CD1c-positive myeloid dendritic cell (primary cell): ENCODE results near the gene EXOC4.
A peak's percentile ranks its signal among the peaks of the same experiment; 100 is the strongest.

Source experiments
- DNase-seq: peaks from one replicate; pipeline ENCODE4 v3.0.0-alpha.2; 2016; ENCODE audit errors: extremely low spot score

EXOC4 gene

DNA sequence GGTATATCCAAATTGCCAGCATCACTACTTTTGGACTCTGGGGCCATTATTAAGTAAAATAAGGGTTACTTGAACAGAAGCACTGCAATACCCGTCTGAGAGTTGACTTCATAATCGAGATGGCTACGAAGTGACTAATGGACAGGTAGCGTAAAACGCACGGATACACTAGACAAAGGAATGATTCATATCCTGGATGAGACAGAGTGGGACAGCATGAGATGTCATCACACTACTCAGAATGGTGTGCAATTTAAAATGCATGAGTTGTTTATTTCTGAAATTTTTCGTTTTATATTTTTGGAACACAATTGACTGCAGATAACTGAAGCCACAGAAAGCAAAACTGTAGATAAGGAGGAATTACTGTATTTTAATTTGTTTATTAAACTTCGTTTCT, 452.7 kb downstream of the EXOC4 start:
- no peak for DNase-seq

GRCh38 chr7:133706016-133706415, 453.1 kb downstream of the EXOC4 start:
- no peak for DNase-seq

DNA sequence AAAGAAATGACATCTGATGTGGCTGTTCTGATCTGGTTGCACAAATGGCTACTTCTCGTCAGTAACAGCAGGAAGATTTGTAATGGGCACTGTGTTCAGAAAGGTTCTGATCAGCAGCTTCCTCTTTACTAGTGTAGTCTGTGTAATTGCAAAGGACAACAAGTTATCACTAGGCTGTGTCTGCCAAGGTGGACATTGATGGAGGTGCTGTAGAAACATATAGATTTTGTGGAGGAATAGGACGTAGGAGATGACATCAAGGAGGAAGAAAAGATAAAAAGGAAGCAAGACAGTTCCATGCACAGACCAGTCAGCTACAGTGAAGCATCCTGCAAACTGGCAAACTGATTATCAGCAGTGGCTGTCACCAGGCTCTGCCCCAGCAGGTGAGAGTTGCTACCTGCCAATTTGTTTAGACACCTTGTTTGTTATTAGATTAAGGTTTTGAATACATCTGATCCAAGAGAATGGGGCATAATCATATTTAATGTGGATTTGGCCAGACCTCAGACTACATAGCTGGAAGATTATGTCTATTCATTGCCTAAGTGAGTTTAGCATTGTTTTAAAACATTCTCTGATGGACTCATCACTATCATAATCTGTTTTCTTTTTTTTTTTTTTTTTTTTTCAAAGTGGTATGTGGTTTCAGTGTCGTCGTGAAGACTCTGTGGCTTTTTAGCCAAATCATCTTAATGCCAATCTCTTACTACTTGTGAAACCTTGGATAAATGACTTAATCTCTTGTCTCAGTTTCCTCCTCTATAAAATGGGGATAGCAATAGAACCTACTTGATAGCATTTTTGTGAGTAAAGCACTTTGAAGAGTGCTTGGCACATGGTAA, 456.4 kb downstream of the EXOC4 start:
- no peak for DNase-seq

GRCh38 chr7:133712544-133712943, 459.7 kb downstream of the EXOC4 start:
- DNase-seq, result no peak

DNA sequence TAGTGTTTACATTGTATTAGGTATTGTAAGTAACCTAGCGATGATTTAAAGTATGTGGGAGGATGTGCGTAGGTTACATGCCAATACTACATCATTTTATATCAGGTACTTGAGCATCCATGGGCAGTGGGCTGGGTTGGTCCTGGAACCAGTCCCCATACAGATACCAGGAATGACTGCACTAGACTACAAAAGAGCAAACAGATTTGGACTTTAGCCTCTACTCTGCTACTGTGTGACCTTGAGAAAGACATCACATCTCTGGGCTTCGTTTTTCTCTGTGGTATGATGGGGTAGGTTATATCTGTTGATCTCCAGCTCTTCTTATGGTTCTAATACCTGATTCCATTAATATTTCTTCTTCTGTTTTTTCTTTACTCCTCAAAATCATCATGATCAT, 461.8 kb downstream of the EXOC4 start:
- DNase-seq, result no peak

GRCh38 chr7:133718131-133718530, 465.3 kb downstream of the EXOC4 start:
- no peak for DNase-seq

DNA sequence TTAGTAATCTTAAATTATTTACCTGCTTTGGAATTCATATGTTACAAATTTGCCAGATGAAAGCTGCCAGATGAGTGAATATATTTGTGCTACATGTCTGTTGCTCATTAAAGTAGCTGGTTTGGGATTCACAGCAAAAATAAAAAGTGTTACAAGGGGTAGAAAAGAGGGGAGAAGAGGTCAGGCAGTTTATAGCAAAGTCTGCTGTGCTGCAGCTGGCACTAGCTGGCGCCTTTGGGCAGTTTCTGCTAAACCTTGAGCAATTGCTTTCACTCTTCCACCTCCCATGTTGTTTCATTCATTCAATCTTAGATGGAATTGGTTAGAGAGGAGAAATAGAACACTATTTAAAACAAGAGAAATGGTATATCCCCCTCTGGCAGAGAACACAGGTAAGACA, 470.2 kb downstream of the EXOC4 start:
- DNase-seq, result no peak

DNA sequence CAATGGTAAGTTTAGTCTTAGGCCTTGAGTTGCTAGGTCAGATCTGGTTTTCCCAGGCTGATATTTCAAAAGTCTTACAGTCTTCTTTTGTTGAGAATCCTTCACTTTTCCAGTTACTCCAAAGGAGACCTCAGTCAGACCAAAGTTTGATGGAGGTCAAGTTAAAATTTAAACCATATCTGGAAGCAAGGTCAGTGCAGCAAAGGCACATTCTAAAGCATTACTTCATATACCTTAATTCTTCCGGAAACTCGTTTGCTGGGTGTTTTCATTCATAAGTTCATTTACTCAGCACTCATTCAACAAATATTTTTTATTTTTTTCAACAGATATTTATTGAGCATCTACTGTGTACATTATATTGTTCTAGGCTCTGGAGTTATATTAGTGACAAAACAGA, 471.3 kb downstream of the EXOC4 start:
- no peak for DNase-seq

GRCh38 chr7:133724694-133725093, 471.8 kb downstream of the EXOC4 start:
- DNase-seq, result no peak

- no peak for DNase-seq
Measured at GRCh38 chr7:133727476-133728214, 474.8 kb downstream of the EXOC4 start.

DNA sequence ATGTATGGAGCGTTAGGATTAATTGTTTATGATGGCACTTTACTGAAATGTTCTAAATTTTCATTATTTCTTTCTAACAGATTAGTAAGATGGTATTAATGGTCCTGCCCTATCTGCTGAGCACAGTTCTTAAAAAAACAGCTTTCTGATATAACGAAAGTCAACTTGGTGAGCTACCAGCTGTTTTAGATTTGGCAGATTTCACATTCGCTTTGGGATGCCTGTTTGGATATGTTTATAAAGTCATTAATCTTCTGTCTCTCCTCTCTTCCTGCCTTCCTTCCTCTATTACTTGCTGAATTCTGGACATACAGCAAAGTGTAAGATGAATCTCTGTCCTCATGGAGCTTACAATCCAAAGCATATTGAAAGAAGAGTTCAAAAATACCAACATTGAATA, 477.5 kb downstream of the EXOC4 start:
- no peak for DNase-seq

- DNase-seq, result no peak
Measured at GRCh38 chr7:133733401-133733800, 480.5 kb downstream of the EXOC4 start.

DNA sequence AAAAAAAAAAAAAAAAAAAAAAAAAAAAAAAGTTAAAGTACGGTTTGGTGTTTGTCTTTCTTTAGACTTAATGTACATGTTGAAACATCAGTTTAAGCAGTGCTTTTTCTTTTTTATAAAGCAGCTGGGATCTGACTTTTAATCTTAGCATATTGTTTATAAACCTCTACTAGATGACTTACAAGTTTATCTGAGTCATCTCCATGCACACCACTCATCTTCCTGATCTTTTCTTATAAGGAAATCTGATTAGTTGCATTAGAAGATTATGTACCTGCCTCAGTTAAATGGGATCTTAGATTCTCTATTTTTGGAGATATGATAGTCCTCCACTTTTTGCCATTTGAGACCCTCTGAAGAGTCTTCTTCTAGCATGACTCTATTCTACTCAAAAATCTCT, 482.3 kb downstream of the EXOC4 start:
- DNase-seq, result no peak

DNA sequence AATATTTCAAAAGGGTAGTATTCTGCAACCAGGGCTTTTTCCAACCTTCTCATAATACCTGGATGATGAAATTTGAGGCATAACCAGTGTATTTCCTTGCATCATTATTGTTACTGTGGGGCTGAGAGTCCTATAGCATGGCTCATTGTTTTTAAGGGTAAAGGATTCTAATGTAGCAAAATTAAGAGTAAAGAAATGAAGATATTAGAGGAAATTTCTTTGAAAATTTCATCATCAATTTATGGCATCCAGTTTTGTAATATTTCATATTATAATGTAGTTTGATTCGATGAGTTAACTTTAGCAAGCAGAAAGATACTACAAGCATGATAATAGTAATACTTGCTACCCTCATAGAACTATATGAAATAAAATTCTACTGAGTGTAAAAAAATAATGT, 486.9 kb downstream of the EXOC4 start:
- no peak for DNase-seq

DNA sequence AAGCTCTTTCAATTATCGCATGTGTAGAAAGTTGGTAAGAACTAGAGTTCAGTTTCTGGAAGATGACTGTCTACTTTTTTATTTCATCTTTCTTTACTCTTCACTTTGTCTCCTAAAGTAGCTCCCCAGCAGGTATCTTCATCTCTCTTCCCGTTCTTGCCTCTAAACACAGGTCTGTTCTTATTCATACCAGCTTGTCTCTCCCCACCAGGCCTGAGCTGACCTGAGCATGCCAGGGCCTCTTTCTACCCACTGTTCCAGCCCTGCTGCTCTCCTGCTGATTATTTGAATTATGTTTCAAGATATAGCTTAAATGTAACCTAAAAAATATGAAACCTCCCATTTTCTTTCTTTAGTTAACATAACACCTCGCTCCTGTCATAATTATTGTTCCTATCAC, 488.2 kb downstream of the EXOC4 start:
- no peak for DNase-seq

GRCh38 chr7:133741703-133742102, 488.8 kb downstream of the EXOC4 start:
- DNase-seq, result no peak

DNA sequence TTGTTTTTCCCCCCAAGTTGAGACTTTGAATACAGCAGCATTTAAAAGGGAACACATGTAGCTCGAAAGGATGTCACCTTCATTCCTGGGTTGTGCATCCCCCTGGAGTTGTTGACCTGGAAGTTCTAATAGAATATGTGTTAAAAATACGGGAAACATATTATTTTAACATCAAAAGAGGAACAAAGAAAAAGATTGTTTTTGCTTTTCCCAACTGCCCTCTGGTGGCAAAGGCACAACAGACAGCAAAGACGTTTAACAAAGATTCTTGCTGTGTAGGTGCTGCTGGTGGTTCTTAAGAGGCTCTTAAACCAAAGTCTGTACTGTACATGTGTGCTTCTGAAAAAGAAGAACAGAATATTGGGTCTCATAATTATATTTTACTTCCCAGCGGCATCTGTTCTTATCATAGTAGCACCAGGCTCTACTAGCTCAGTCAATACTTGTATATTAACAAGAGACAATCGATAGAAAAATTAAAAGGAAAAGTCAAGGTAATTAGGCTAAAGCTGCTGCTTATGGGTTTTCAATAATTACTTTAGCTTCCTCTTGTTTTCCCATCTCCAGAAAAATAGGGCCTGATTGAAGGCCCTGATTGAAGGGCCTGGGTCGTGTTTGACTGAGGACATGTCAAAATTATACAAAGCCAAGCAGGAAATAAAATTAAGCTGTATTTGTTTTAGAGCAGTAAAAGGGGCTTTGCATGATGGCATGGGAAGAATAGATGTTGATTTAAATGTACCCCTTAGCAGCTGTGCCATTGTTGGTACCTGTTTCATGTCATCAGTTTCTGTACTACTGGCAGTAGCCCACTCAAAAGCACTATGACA, 490.0 kb downstream of the EXOC4 start:
- DNase-seq, result peak; percentile 48

DNA sequence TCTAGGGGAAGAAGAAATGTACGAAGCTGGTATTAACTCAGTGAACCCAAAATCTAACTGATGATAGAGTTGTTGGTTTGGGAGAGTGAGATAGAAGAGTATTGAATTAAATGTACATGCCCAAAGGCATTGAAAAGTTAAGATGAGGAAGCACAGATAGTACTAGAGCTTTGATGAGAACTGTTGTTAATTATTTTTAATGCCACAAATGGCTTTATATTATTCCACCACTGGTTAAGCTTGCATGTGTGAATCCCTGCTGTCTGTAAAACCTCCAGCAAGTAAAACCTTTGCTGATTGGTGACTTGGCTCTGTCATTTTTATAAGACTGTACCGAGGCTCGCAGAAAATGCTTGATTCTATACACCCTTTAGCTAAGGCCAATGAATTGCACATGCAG, 491.6 kb downstream of the EXOC4 start:
- no peak for DNase-seq

- DNase-seq, result no peak
Measured at GRCh38 chr7:133746305-133746704, 493.4 kb downstream of the EXOC4 start.

DNA sequence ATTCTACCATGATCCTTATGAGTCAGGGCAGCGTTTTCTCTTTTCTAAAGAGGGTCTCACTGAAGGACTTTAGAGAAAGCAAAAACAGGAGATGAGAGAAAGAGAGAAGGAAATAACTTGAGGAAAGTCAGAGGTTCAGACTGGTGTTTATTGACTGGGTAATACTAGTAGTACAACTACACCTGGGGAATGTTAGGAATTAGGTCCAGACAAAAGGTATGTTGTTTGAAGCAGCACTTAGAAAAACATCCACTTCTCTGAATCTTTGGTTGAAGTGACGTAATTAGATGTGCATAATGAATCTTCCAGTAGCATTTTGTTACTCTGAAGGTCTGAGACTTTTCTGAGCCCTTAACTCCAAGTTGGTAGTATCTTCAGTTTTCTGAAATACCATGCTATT, 494.0 kb downstream of the EXOC4 start:
- no peak for DNase-seq

- DNase-seq, result no peak
Measured at GRCh38 chr7:133748443-133749407, 495.8 kb downstream of the EXOC4 start.
